Endodermal cell (in vitro differentiated cells): ENCODE data around the gene TAGLN3. TPM values are rescaled to one million over a fixed set of nuclear protein-coding genes. Genes with fewer than 3 reads are reported as not detected.

ENCODE experiments used
- DNase-seq: peaks from one replicate; pipeline ENCODE4 v3.0.0-alpha.2; 2017
- H3K27ac ChIP-seq: 2 replicates; pipeline ENCODE4 v1.5.1; 2013; ENCODE audit warnings: mild to moderate bottlenecking, low read depth, low read length, moderate library complexity
- H3K27me3 ChIP-seq: 2 replicates; pipeline ENCODE4 v1.6.1; 2013; ENCODE audit warnings: mild to moderate bottlenecking, low read length, moderate library complexity; ENCODE audit not compliant: insufficient read depth, control insufficient read depth, poor library complexity, severe bottlenecking
- H3K36me3 ChIP-seq: 2 replicates; pipeline ENCODE4 v1.7.0; 2013; ENCODE audit warnings: mild to moderate bottlenecking, low read length, moderate library complexity; ENCODE audit not compliant: control insufficient read depth, insufficient read depth
- H3K4me1 ChIP-seq: one replicate; pipeline ENCODE4 v1.7.0; 2013; ENCODE audit warnings: low read length; ENCODE audit not compliant: control insufficient read depth, insufficient read depth
- H3K4me3 ChIP-seq: 2 replicates; pipeline ENCODE4 v1.5.1; 2013; ENCODE audit warnings: mild to moderate bottlenecking, low read length, moderate library complexity
- H3K9ac ChIP-seq: 2 replicates; pipeline ENCODE4 v1.6.1; 2013; ENCODE audit warnings: mild to moderate bottlenecking, low read length, moderate library complexity; ENCODE audit not compliant: poor library complexity, severe bottlenecking; ENCODE audit errors: extremely low read depth
- H3K9me3 ChIP-seq: 2 replicates; pipeline ENCODE4 v1.6.1; 2013; ENCODE audit warnings: mild to moderate bottlenecking, low read length, moderate library complexity; ENCODE audit not compliant: control insufficient read depth
- H3K27ac Mint-ChIP-seq: 2 replicates; pipeline ENCODE4 v1.8.0; 2020; ENCODE audit warnings: mixed read lengths
- H3K27me3 Mint-ChIP-seq: 2 replicates; pipeline ENCODE4 v1.8.0; 2021; ENCODE audit warnings: mild to moderate bottlenecking, mixed read lengths; ENCODE audit not compliant: insufficient read depth
- H3K36me3 Mint-ChIP-seq: 2 replicates; pipeline ENCODE4 v1.8.0; 2020; ENCODE audit warnings: low read depth, mixed read lengths
- H3K4me1 Mint-ChIP-seq: 2 replicates; pipeline ENCODE4 v1.8.0; 2020; ENCODE audit warnings: mixed read lengths
- H3K4me3 Mint-ChIP-seq: 2 replicates; pipeline ENCODE4 v1.8.0; 2020; ENCODE audit warnings: mild to moderate bottlenecking, moderate library complexity, mixed read lengths
- H3K9me3 Mint-ChIP-seq: 2 replicates; pipeline ENCODE4 v1.8.0; 2020; ENCODE audit warnings: mild to moderate bottlenecking, mixed read lengths
- WGBS, 2 experiments: methylation state at CpG; one replicate each; pipeline versions ENCODE4 v1.1.5 to v1.1.7; 2013; ENCODE audit warnings: missing lambda C conversion rate in 2 of 2, mixed read lengths in 1 of 2; ENCODE audit not compliant: insufficient coverage in 1 of 2, insufficient read length in 1 of 2; 5-methylcytosine and 5-hydroxymethylcytosine counted together
- total RNA-seq, 2 donors: library from RNA; stranded (reverse); fragmentation: NEBNext Ultra II Directional in 1 of 2; extraction: Animal tissue kit (Norgen Biotek cat#: 25700) in 1 of 2; gene quantifications; 2 replicates in 1 of 2; 3 replicates in 1 of 2; pipeline ENCODE4 v1.2.1, GENCODE V29; 2021
- TF ChIP-seq, protein P1 (sequence below): fragments of 200-600 bp; sonication (generic); conservative IDR thresholded peaks from 2 replicates; pipeline ENCODE4 v1.5.0; 2021; ENCODE audit warnings: antibody characterized with exemption, mild to moderate bottlenecking

TAGLN3 gene
- total RNA-seq, 2 donors from 2014 or later = 1.4 to 3.7 TPM

DNA sequence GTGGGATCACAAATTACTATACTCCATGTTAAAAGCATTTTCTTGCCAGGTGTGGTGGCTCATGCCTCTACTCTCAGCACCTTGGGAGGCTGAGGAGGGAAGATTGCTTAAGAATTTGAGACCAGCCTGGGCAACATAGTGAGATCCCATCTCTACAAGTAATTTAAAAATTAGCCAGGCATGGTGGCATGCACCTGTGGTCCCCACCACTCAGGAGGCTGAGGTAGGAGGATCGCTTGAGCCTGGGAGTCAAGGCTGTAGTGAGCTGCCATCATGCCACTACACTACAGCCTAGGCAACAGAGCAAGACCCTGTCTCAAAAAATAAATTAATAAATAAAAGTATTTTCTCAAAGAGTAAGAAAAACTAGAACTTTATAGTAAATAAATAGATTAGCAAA is 42.8 kb upstream of the TAGLN3 start:
- no peaks in the 10 kb centered on the region for H3K4me1 ChIP-seq
- Mint-ChIP-seq H3K4me3 (no peak overlapping the region), H3K4me1 (peaks cover 31% of the 10 kb centered on the region), H3K9me3 (no peaks in the 10 kb centered on the region), H3K27ac (no peak overlapping the region), H3K36me3 (peaks cover 21% of the 10 kb centered on the region), H3K27me3 (no peaks in the 10 kb centered on the region)
- H3K27me3 ChIP-seq = no peaks in the 10 kb centered on the region
- no peak for DNase-seq
- H3K4me3 ChIP-seq = no peak overlapping the region
- H3K36me3 ChIP-seq = peaks cover 56% of the 10 kb centered on the region
- H3K9ac ChIP-seq = no peak overlapping the region
- TF ChIP-seq, protein P1, sequence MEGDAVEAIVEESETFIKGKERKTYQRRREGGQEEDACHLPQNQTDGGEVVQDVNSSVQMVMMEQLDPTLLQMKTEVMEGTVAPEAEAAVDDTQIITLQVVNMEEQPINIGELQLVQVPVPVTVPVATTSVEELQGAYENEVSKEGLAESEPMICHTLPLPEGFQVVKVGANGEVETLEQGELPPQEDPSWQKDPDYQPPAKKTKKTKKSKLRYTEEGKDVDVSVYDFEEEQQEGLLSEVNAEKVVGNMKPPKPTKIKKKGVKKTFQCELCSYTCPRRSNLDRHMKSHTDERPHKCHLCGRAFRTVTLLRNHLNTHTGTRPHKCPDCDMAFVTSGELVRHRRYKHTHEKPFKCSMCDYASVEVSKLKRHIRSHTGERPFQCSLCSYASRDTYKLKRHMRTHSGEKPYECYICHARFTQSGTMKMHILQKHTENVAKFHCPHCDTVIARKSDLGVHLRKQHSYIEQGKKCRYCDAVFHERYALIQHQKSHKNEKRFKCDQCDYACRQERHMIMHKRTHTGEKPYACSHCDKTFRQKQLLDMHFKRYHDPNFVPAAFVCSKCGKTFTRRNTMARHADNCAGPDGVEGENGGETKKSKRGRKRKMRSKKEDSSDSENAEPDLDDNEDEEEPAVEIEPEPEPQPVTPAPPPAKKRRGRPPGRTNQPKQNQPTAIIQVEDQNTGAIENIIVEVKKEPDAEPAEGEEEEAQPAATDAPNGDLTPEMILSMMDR = no peak
- no peaks in the 10 kb centered on the region for H3K9me3 ChIP-seq
- no peak overlapping the region for H3K27ac ChIP-seq
- 100% methylated on average over 1 of the region's 1 CpG; no CpG with 5 or more reads in 1 of the 2 experiments for WGBS, 2 experiments

DNA sequence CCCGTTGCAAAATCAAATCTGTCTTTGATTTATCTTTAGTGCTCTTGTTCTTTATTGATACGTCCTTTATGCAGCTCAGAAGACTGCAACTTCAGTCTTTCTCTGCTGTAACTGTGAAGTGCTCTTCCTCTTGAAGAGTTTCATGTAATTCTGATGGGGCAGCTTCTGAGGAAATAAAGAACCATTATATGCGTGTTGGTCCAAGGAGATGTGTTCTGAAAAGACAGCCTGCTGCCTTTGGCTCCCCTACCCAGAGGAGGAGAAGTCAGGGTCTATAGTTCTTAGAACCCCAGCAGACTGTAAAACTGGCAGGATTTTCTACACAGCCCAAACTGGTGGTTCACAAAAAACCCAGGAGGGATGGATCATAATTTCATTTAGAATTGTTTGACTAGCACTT is 42.3 kb upstream of the TAGLN3 start:
- Histone ChIP-seq H3K9me3 (no peaks in the 10 kb centered on the region), H3K27me3 (no peaks in the 10 kb centered on the region), H3K4me3 (no peak overlapping the region), H3K4me1 (no peaks in the 10 kb centered on the region), H3K36me3 (peaks cover 54% of the 10 kb centered on the region), H3K9ac (no peak overlapping the region), H3K27ac (peak overlapping the region; percentile 99)
- TF ChIP-seq, protein P1 = no peak
- WGBS, 2 experiments = 87 to 91% methylated on average over 3 of the region's 3 CpGs
- H3K27ac Mint-ChIP-seq = no peak overlapping the region
- peaks cover 34% of the 10 kb centered on the region for H3K4me1 Mint-ChIP-seq
- no peak for DNase-seq
- H3K4me3 Mint-ChIP-seq = no peak overlapping the region
- peaks cover 21% of the 10 kb centered on the region for H3K36me3 Mint-ChIP-seq
- no peaks in the 10 kb centered on the region for H3K9me3 Mint-ChIP-seq
- H3K27me3 Mint-ChIP-seq = no peaks in the 10 kb centered on the region

DNA sequence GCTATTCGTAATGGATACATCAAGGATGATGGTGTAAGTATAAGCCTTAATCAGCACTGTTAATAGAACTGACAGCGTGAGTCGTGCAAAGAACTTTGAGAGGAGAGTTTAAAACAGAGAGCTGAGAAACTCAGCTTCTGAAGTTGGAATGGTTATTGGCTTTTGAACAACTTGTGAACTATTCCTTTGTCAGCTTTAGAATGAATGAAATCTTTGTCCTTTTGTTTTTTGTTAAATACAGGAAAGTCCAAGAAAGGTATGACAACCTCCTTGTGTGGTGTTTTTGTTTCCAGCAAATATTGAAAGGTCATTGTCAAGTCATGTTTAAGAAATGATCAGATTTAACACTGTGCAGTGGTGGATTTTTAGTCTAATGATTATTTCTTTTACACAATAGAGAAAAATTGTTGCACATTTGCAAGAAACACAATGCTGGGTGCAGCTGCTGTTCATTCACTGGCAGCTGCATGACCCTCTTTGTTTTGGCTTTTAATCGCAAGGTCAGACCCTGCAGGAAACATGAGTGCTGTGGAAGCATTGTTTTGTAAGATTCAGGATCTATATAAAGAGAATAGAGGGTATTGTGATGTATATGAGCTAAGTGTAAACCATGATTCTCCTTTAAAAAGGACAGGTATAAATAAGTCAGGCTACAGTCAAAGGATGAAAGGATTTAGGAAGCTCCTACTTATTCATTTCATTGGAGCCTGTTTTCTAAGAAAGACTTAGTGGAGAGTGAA is 41.6 kb upstream of the TAGLN3 start:
- H3K27me3 ChIP-seq = no peaks in the 10 kb centered on the region
- WGBS, 2 experiments = 64 to 73% methylated on average over 3 to 4 of the region's 4 CpGs
- no peaks in the 10 kb centered on the region for H3K9me3 ChIP-seq
- H3K36me3 ChIP-seq = peaks cover 54% of the 10 kb centered on the region
- TF ChIP-seq, protein P1 = no peak
- no peak for DNase-seq
- Mint-ChIP-seq H3K9me3 (no peaks in the 10 kb centered on the region), H3K4me1 (peaks cover 38% of the 10 kb centered on the region), H3K27ac (no peak overlapping the region), H3K36me3 (peaks cover 25% of the 10 kb centered on the region), H3K4me3 (no peak overlapping the region), H3K27me3 (no peaks in the 10 kb centered on the region)
- no peak overlapping the region for H3K9ac ChIP-seq
- peak overlapping the region; percentile 99 for H3K27ac ChIP-seq
- no peak overlapping the region for H3K4me3 ChIP-seq
- no peaks in the 10 kb centered on the region for H3K4me1 ChIP-seq
